Heart left ventricle (tissue), 16 donors: ENCODE results near the gene PEX19. TPM values are rescaled to one million over a fixed set of nuclear protein-coding genes. Genes with fewer than 3 reads are reported as not detected.

ENCODE experiments used
- ATAC-seq, 4 donors: fragments of 200-7000 bp; cut with Tn5 transposase; one replicate each; pipeline ENCODE4 v1.9.1; 2020 to 2022; ENCODE audit warnings: moderate library complexity in 4 of 4, mild to moderate bottlenecking in 3 of 4, moderate number of reproducible peaks in 1 of 4
- DNase-seq, 5 donors: peaks; one replicate each; pipeline ENCODE4 v3.0.0-alpha.2; 2020
- H3K27ac ChIP-seq, 12 donors: fragments of 200-600 bp; sonication (generic) in 4 of 12; one replicate each; pipeline versions ENCODE4 v1.5.0 to v1.8.0; 2016 to 2022; ENCODE audit warnings: mild to moderate bottlenecking in 2 of 12
- H3K27me3 ChIP-seq, 9 donors: fragments of 200-600 bp; sonication (generic) in 2 of 9; one replicate each; pipeline versions ENCODE4 v1.5.1 to v1.8.0; 2016 to 2022; ENCODE audit warnings: mild to moderate bottlenecking in 3 of 9
- H3K36me3 ChIP-seq, 9 donors: fragments of 200-600 bp; sonication (generic) in 2 of 9; one replicate each; pipeline versions ENCODE4 v1.5.0 to v1.8.0; 2018 to 2022; ENCODE audit warnings: mild to moderate bottlenecking in 2 of 9
- H3K4me1 ChIP-seq, 12 donors: fragments of 200-600 bp; sonication (generic) in 4 of 12; one replicate each; pipeline versions ENCODE4 v1.5.0 to v1.8.0; 2016 to 2022; ENCODE audit warnings: mild to moderate bottlenecking in 3 of 12
- H3K4me3 ChIP-seq, 12 donors: fragments of 200-600 bp; sonication (generic) in 4 of 12; one replicate each; pipeline versions ENCODE4 v1.5.0 to v1.8.0; 2017 to 2022; ENCODE audit warnings: mild to moderate bottlenecking in 9 of 12, moderate library complexity in 4 of 12
- H3K9me3 ChIP-seq, 12 donors: fragments of 200-600 bp; sonication (generic) in 4 of 12; one replicate each; pipeline versions ENCODE4 v1.5.0 to v1.8.0; 2016 to 2022; ENCODE audit warnings: mild to moderate bottlenecking in 1 of 12
- POLR2A ChIP-seq, 2 donors: fragments of 450-650 bp; IDR thresholded peaks; one replicate each; pipeline ENCODE4 v1.6.1; 2017; ENCODE audit warnings: antibody characterized with exemption in 2 of 2, mild to moderate bottlenecking in 2 of 2, moderate library complexity in 2 of 2
- WGBS, 4 donors: extraction: QIAGEN DNeasy Blood & Tissue Kit in 2 of 4; methylation state at CpG; one replicate each; pipeline versions ENCODE4 v1.1.5 to v1.1.7; 2013 to 2018; 5-methylcytosine and 5-hydroxymethylcytosine counted together
- intact Hi-C, 10 donors: fragments of 100-400 bp; cut with DNase I; formaldehyde crosslinking; loops; one replicate each; pipeline versions ENCODE4 v1.11.1 to v1.14.2; 2022
- polyA plus RNA-seq, 2 donors: library from polyadenylated mRNA; stranded (reverse); fragments of 200-250 nt; gene quantifications; one replicate each; pipeline ENCODE4 v1.2.3, GENCODE V29; 2013
- total RNA-seq, 9 donors: library from RNA; depleted of rRNA in 2 of 9; stranded (reverse); fragments of >200 nt in 2 of 9; fragmentation: NEBNext Ultra II Directional in 3 of 9; extraction: Animal tissue kit (Norgen Biotek cat#: 25700) in 3 of 9; gene quantifications; one replicate each; pipeline versions ENCODE4 v1.1.0 to v1.2.4, GENCODE V29; 2016 to 2023
- TF ChIP-seq, protein P1 (sequence below), 12 donors: fragments of 200-600 bp; sonication (generic) in 4 of 12; IDR thresholded peaks; one replicate each; pipeline versions ENCODE4 v1.5.0 to v1.8.0; 2018 to 2022; ENCODE audit warnings: antibody characterized with exemption in 12 of 12, mild to moderate bottlenecking in 5 of 12
- donor health status: ischemic (EF 13 %, LVEDD 7.1; RV severe dilation, severe dysfunction).
- donor health status: healthy with polysubstance abuse.
- donor health status: DM: no; HTN: yes; CAD: no.
- donor health status: DM: no; HTN: no; CAD: no.
- donor health status: ischemic (EF 25% LVEDD 6.9; RV normal size, moderate dysfunction).
- donor health status: ischemic (EF 25% LVEDD 5.7; RV mildly dilated, moderate dysfunction).
- donor health status: healthy.
- donor health status: DM: yes; HTN: yes; CAD: no.
- donor health status: ischemic (EF 35%, LVEDD 5.7; RV mildly dilated, moderate dysfunction).
- donor health status: nonischemic (EF 11% LVEDD 7.7; RV severe dilation, severe dysfunction).
- donor health status: DM: yes; HTN: yes; CAD: no.
- donor health status: PGD.
- donor health status: ischemic (EF 29% LVEDD 5.4; RV normal size, mild dysfunction).
- donor health status: nonischemic (EF 23%, LVEDD 6.1; RV moderate dilation, normal function).

Gene PEX19
- total and polyA plus RNA-seq, 11 donors: 22.5 to 105 (median 85.3) TPM

DNA sequence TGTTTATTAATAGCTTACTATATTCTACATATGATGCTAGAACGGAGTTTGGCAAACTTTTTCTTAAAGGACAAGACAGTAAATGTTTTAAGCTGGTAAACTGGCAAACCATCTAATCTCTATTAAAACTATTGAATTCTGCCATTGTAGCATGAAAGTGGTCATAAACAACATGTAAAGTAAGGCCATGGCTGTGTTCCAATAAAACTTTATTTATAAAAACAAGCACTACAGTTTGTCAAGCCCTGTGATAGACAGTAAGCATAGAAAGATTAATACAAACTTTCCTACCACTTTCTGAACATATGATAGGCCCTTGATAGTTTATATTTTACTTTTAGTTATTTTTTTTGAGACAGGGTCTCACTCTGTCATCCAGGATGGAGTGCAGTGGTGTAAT, 57.4 kb downstream of the PEX19 start:
- Histone ChIP-seq H3K4me1 (peaks cover 0 to 11% (median 0%) of the 10 kb centered on the region in 12 donors), H3K27ac (no peak overlapping the region), H3K4me3 (no peak overlapping the region), H3K27me3 (no peaks in the 10 kb centered on the region), H3K9me3 (no peaks in the 10 kb centered on the region), H3K36me3 (peaks cover 0 to 100% (median 100%) of the 10 kb centered on the region in 9 donors)
- WGBS, 4 donors: 94 to 96% (median 95%) methylated on average over 1 of the region's 1 CpG
- intact Hi-C loops: loop anchor here in 1 of 10 donors (10.0 kb wide), 1 partner anchor 123 kb away; no protein-coding TSS in a partner anchor
- TF ChIP-seq, protein P1, sequence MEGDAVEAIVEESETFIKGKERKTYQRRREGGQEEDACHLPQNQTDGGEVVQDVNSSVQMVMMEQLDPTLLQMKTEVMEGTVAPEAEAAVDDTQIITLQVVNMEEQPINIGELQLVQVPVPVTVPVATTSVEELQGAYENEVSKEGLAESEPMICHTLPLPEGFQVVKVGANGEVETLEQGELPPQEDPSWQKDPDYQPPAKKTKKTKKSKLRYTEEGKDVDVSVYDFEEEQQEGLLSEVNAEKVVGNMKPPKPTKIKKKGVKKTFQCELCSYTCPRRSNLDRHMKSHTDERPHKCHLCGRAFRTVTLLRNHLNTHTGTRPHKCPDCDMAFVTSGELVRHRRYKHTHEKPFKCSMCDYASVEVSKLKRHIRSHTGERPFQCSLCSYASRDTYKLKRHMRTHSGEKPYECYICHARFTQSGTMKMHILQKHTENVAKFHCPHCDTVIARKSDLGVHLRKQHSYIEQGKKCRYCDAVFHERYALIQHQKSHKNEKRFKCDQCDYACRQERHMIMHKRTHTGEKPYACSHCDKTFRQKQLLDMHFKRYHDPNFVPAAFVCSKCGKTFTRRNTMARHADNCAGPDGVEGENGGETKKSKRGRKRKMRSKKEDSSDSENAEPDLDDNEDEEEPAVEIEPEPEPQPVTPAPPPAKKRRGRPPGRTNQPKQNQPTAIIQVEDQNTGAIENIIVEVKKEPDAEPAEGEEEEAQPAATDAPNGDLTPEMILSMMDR (IDR thresholded peaks at IDR 0.05): no peak
- TF ChIP-seq POLR2A (IDR thresholded peaks at IDR 0.05): no peak
- DNase-seq: no peak
- no peak for ATAC-seq

DNA sequence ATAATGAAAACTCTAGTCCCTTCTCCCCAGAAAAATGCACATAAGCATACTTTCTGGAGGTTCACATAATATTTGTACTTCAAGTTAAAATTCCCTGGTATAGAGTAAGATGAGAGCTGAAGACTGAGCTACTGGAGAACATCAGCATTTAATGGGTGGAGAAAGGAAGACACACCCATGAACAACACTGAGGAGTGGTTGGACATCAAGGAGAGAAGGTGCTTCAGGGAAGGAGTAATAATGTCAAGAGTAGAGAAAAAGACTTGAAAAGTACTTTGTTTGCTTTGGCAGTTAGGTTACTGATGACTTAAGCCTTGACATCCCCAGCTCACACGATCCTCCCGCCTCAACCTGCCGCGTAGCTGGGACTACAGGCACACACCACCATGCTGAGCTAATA, 57.9 kb downstream of the PEX19 start:
- WGBS, 4 donors: 85 to 91% (median 88%) methylated on average over 4 of the region's 4 CpGs
- DNase-seq: no peak
- intact Hi-C loops: loop anchor here in 1 of 10 donors (10.0 kb wide), 1 partner anchor 122 kb away; no protein-coding TSS in a partner anchor
- H3K27me3 ChIP-seq: no peaks in the 10 kb centered on the region
- H3K27ac ChIP-seq: peak overlapping the region in 1 of 12 donors; percentile 15
- H3K4me1 ChIP-seq: peaks cover 0 to 11% (median 0%) of the 10 kb centered on the region in 12 donors
- no peaks in the 10 kb centered on the region for H3K9me3 ChIP-seq
- no peak for ATAC-seq
- H3K4me3 ChIP-seq: no peak overlapping the region
- TF ChIP-seq POLR2A (IDR thresholded peaks at IDR 0.05): no peak
- TF ChIP-seq, protein P1 (IDR thresholded peaks at IDR 0.05): no peak
- H3K36me3 ChIP-seq: peaks cover 0 to 100% (median 100%) of the 10 kb centered on the region in 9 donors

Other genes with a start within 250 kb of the PEX19 start
- gene KCNJ10, start 215.0 kb downstream of the PEX19 start, total RNA-seq: 1 to 10 TPM in 1 of 9 donors, under 1 TPM in 1, not detected in 7; 0.48 to 1.1 TPM
- under 1 TPM in 1 of 2 donors, not detected in 1; 0.08 TPM for gene KCNJ10, start 215.0 kb downstream of the PEX19 start, polyA plus RNA-seq
- under 1 TPM in 2 of 9 donors, not detected in 7; 0.06 to 0.29 TPM for gene KCNJ9, start 203.6 kb downstream of the PEX19 start, total RNA-seq
- gene KCNJ9, start 203.6 kb downstream of the PEX19 start, polyA plus RNA-seq: under 1 TPM in 1 of 2 donors, not detected in 1; 0.08 TPM
- gene IGSF8, start 186.5 kb downstream of the PEX19 start, total RNA-seq: 10 to 100 TPM; 23.1 to 49.3 (median 24.8) TPM
- 10 to 100 TPM; 15.0 to 30.3 TPM for gene IGSF8, start 186.5 kb downstream of the PEX19 start, polyA plus RNA-seq
- gene ATP1A2, start 169.4 kb downstream of the PEX19 start, total RNA-seq: 100 to 1,000 TPM; 115 to 393 (median 280) TPM
- 10 to 100 TPM; 29.5 to 79.3 TPM for gene ATP1A2, start 169.4 kb downstream of the PEX19 start, polyA plus RNA-seq
- 1 to 10 TPM in 1 of 9 donors, under 1 TPM in 3, not detected in 5; 0.09 to 1.3 (median 0.29) TPM for gene ATP1A4, start 133.5 kb downstream of the PEX19 start, total RNA-seq
- under 1 TPM in 1 of 2 donors, not detected in 1; 0.12 TPM for gene ATP1A4, start 133.5 kb downstream of the PEX19 start, polyA plus RNA-seq
- gene CASQ1, start 94.6 kb downstream of the PEX19 start, total RNA-seq: 100 to 1,000 TPM in 1 of 9 donors, 10 to 100 TPM in 8; 23.6 to 129 (median 45.9) TPM
- gene CASQ1, start 94.6 kb downstream of the PEX19 start, polyA plus RNA-seq: 10 to 100 TPM; 35.4 to 55.9 TPM
- gene PEA15, start 79.7 kb downstream of the PEX19 start, total RNA-seq: 100 to 1,000 TPM; 134 to 581 (median 290) TPM
- 1,000 to 10,000 TPM in 1 of 2 donors, 100 to 1,000 TPM in 1; 250 to 1,078 TPM for gene PEA15, start 79.7 kb downstream of the PEX19 start, polyA plus RNA-seq
- 100 to 1,000 TPM; 111 to 161 (median 131) TPM for gene DCAF8, start 22.6 kb downstream of the PEX19 start, total RNA-seq
- gene DCAF8, start 22.6 kb downstream of the PEX19 start, polyA plus RNA-seq: 10 to 100 TPM; 78.4 to 96.9 TPM
- gene COPA, start 58.1 kb upstream of the PEX19 start, total RNA-seq: 100 to 1,000 TPM in 6 of 9 donors, 10 to 100 TPM in 3; 78.6 to 129 (median 115) TPM
- 10 to 100 TPM; 46.9 to 97.8 TPM for gene COPA, start 58.1 kb upstream of the PEX19 start, polyA plus RNA-seq
- gene NCSTN, start 58.2 kb upstream of the PEX19 start, total RNA-seq: 100 to 1,000 TPM in 1 of 9 donors, 10 to 100 TPM in 8; 54.1 to 101 (median 72.2) TPM
- gene NCSTN, start 58.2 kb upstream of the PEX19 start, polyA plus RNA-seq: 10 to 100 TPM; 47.3 to 47.9 TPM
- gene NHLH1, start 81.9 kb upstream of the PEX19 start, total RNA-seq: under 1 TPM in 2 of 9 donors, not detected in 7; 0.09 to 0.18 TPM
- gene NHLH1, start 81.9 kb upstream of the PEX19 start, polyA plus RNA-seq: under 1 TPM in 1 of 2 donors, not detected in 1; 0.14 TPM
- gene VANGL2, start 115.4 kb upstream of the PEX19 start, total RNA-seq: 1 to 10 TPM; 1.4 to 3.2 (median 2.0) TPM
- 1 to 10 TPM in 1 of 2 donors, under 1 TPM in 1; 0.94 to 1.4 TPM for gene VANGL2, start 115.4 kb upstream of the PEX19 start, polyA plus RNA-seq
- gene SLAMF6, start 238.1 kb upstream of the PEX19 start, total RNA-seq: 1 to 10 TPM in 2 of 9 donors, under 1 TPM in 7; 0.09 to 3.8 (median 0.31) TPM
- gene SLAMF6, start 238.1 kb upstream of the PEX19 start, polyA plus RNA-seq: under 1 TPM; 0.10 to 0.30 TPM